Stomach (tissue), 9 donors: ENCODE results near the gene COL13A1. TPM values are rescaled to one million over a fixed set of nuclear protein-coding genes. Genes with fewer than 3 reads are reported as not detected.

Source experiments
- DNase-seq, 2 donors: peaks; one replicate each; pipeline versions ENCODE4 v3.0.0 to v3.0.0-alpha.2; 2013 to 2019
- H3K27ac ChIP-seq, 5 donors: fragments of 200-600 bp in 4 of 5; sonication (generic) in 4 of 5; one replicate each; pipeline ENCODE4 v1.5.1; 2013 to 2019; ENCODE audit warnings: mild to moderate bottlenecking in 1 of 5, moderate library complexity in 1 of 5
- H3K27me3 ChIP-seq, 3 donors: fragments of 200-600 bp; sonication (generic); one replicate each; pipeline ENCODE4 v1.5.1; 2017 to 2019; ENCODE audit warnings: mixed run types in 1 of 3
- H3K36me3 ChIP-seq, 4 donors: fragments of 200-600 bp; sonication (generic); 1 replicate in 3 of 4; 2 replicates in 1 of 4; pipeline ENCODE4 v1.5.1; 2016 to 2019
- H3K4me1 ChIP-seq, 4 donors: fragments of 200-600 bp; sonication (generic); one replicate each; pipeline ENCODE4 v1.5.1; 2016 to 2019
- H3K4me3 ChIP-seq, 4 donors: fragments of 200-600 bp; sonication (generic) in 3 of 4; one replicate each; pipeline ENCODE4 v1.5.1; 2016 to 2019; ENCODE audit warnings: mild to moderate bottlenecking in 1 of 4
- H3K9me3 ChIP-seq, 4 donors: fragments of 200-600 bp; sonication (generic); one replicate each; pipeline ENCODE4 v1.5.1; 2016 to 2019
- CTCF ChIP-seq, 7 experiments: fragments of 450-650 bp in 4 of 7; fragments of 200-600 bp in 3 of 7; sonication (generic) in 3 of 7; IDR thresholded peaks; one replicate each; pipeline ENCODE4 v1.5.1; 2016 to 2019; ENCODE audit warnings: antibody characterized with exemption in 7 of 7, control low read depth in 2 of 7, mild to moderate bottlenecking in 1 of 7
- EP300 ChIP-seq: sonication (generic); formaldehyde crosslinking; IDR thresholded peaks from one replicate; pipeline ENCODE4 v1.6.1; 2017; ENCODE audit warnings: antibody characterized with exemption
- POLR2A ChIP-seq, 4 donors: fragments of 450-650 bp; IDR thresholded peaks; one replicate each; pipeline ENCODE4 v1.6.1; 2016; ENCODE audit warnings: antibody characterized with exemption in 4 of 4, control low read depth in 2 of 4, mild to moderate bottlenecking in 1 of 4, moderate library complexity in 1 of 4
- POLR2AphosphoS5 ChIP-seq, 3 donors: sonication (generic); formaldehyde crosslinking; IDR thresholded peaks; one replicate each; pipeline ENCODE4 v1.6.1; 2016; ENCODE audit warnings: antibody characterized with exemption in 3 of 3
- WGBS, 5 donors: extraction: QIAGEN DNeasy Blood & Tissue Kit in 3 of 5; methylation state at CpG; one replicate each; pipeline versions ENCODE4 v1.1.5 to v1.1.7; 2013 to 2018; 5-methylcytosine and 5-hydroxymethylcytosine counted together
- intact Hi-C: fragments of 100-400 bp; cut with DNase I; formaldehyde crosslinking; loops from one replicate; pipeline ENCODE4 v1.15.1; 2023; ENCODE audit warnings: low total_unique reads
- polyA plus RNA-seq, 3 donors: library from polyadenylated mRNA; stranded (reverse); fragments of 200-250 nt; gene quantifications; one replicate each; pipeline ENCODE4 v1.2.3, GENCODE V29; 2013
- total RNA-seq, 5 donors: library from RNA; depleted of rRNA; stranded (reverse); fragments of >200 nt; gene quantifications; one replicate each; pipeline versions ENCODE4 v1.1.0 to v1.2.3, GENCODE V29; 2014 to 2016
- donor health status: healthy with polysubstance abuse.
- donor health status: Bipolar disorder and iron deficiency.
- donor health status: healthy.

The COL13A1 gene
- total and polyA plus RNA-seq, 8 donors, result 0.58 to 9.9 (median 6.9) TPM

GRCh38 chr10:69961881-69962745 lies 160.4 kb downstream of the COL13A1 start:
- Histone ChIP-seq H3K27me3 (peaks cover 0 to 6% (median 0%) of the 10 kb centered on the region in 3 donors), H3K9me3 (no peaks in the 10 kb centered on the region), H3K4me1 (peaks cover 0 to 7% (median 0%) of the 10 kb centered on the region in 4 donors), H3K36me3 (no peaks in the 10 kb centered on the region), H3K4me3 (no peak overlapping the region), H3K27ac (no peak overlapping the region)
- no peak for DNase-seq
- intact Hi-C loops, result no loop called here
- 79 to 86% (median 81%) methylated on average over 14 to 17 of the region's 17 CpGs for WGBS, 5 donors
- TF ChIP-seq EP300, result no peak
- TF ChIP-seq CTCF (IDR thresholded peaks at IDR 0.05), result no peak
- TF ChIP-seq POLR2AphosphoS5 (IDR thresholded peaks at IDR 0.05), result no peak
- TF ChIP-seq POLR2A (IDR thresholded peaks at IDR 0.05), result no peak

DNA sequence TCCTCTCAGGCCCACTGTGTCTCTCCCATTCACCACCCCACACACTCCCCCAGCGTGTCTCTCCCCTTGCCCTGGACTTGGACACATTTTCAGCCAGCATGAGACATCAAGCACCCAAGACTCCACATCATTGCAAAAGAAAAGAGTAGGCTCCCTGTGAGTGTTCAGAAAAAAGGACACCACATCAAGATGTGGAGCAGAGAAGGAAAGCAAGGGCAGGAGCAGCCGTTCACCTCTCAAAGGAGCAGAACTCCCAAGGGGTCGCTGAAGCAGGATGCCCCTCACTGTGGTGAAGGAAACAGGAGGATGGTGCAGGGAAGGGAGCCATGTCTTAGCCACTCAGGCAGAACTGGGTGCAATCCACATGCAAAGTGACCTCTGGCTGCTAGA lies 161.0 kb downstream of the COL13A1 start:
- Histone ChIP-seq H3K9me3 (no peaks in the 10 kb centered on the region), H3K27ac (no peak overlapping the region), H3K4me1 (peaks cover 0 to 7% (median 0%) of the 10 kb centered on the region in 4 donors), H3K4me3 (no peak overlapping the region), H3K36me3 (no peaks in the 10 kb centered on the region), H3K27me3 (peaks cover 0 to 6% (median 0%) of the 10 kb centered on the region in 3 donors)
- no peak for DNase-seq
- no peak for TF ChIP-seq CTCF (IDR thresholded peaks at IDR 0.05)
- TF ChIP-seq POLR2A (IDR thresholded peaks at IDR 0.05), result no peak
- no peak for TF ChIP-seq POLR2AphosphoS5 (IDR thresholded peaks at IDR 0.05)
- TF ChIP-seq EP300, result no peak
- intact Hi-C loops, result no loop called here
- WGBS, 5 donors, result 77 to 88% (median 78%) methylated on average over 3 of the region's 3 CpGs

DNA sequence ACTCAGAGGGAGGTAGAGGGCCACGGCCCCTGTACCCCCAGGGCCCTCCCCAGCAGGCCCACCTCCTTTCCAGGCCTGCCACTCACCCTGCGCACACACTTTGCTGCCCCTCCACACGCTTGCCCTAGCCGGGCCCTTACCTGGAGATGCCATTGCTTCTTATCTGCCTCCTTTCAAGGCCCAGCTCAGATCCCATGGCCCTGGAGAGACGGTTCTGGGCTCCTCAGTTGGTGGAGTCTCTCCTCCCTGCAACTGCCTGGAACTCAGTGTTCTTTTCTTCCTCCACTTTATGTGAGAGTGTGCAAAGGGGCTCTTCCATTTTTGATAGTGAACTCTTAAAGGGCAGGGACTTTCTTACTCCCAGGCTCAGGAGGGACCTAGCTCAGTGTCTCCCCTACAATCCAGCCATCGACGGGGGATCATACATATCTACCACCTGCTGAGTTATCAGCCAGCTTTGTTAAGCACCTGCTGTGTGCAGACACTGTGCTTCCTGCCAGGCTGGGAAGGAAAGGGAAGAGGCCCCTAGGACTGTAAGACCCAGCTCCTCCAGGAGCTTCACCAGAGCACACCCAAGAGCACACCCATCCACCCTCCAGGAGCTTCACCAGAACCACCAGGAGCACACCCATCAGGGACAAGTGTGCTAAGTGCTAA lies 161.6 kb downstream of the COL13A1 start:
- no peaks in the 10 kb centered on the region for H3K9me3 ChIP-seq
- DNase-seq, result peak in 1 of 2 donors; percentile 15
- no peak overlapping the region for H3K27ac ChIP-seq
- TF ChIP-seq CTCF (IDR thresholded peaks at IDR 0.05) (no peak), POLR2AphosphoS5 (IDR thresholded peaks at IDR 0.05) (no peak), EP300 (no peak), POLR2A (IDR thresholded peaks at IDR 0.05) (no peak)
- peaks cover 0 to 6% (median 0%) of the 10 kb centered on the region in 3 donors for H3K27me3 ChIP-seq
- H3K4me1 ChIP-seq, result peaks cover 0 to 7% (median 0%) of the 10 kb centered on the region in 4 donors
- no peak overlapping the region for H3K4me3 ChIP-seq
- intact Hi-C loops, result no loop called here
- WGBS, 5 donors, result 73 to 87% (median 81%) methylated on average over 6 to 7 of the region's 7 CpGs
- H3K36me3 ChIP-seq, result no peaks in the 10 kb centered on the region

DNA sequence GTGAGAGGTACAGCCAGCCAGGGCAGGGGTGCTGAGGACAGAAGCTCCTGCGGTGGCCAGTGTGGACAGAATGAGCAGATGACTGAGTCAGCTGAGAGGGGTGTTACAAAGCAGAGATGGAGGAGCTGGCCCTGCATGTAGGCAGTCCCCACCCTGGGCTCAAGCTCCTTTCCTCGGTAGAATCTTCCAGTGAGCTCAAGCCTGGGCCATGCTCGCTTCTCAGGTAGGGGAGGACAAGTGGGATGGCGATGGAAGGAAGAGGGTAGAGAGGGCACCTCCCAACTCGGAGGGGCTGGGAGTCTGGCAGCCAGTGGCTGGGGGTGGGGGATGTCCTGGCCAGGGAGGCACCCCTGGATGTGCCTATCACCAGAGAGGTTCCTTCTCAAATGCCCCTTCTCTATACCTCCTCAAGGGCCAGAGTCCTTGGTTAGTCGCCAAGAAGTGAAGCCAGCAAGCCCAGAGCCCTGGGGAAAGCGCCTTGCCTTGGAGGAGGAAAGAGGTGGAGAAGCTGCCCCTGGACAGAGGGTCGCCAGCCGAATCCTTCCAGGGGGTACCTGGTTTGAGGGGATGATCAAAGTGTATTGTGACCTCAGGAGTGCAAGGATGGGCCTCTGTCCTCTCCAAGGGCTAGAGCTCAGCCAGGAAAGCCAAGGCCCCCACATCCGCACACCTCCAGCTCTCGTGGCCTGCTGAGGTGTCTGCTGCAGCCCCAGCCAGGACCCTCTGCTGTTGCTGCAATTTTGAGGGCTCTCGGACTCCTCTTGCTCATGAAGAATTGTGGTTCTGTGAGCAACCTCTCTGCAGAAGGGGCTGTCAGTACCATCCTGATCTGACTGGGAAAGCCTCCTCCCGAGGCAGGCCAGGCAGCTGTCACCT lies 162.4 kb downstream of the COL13A1 start:
- TF ChIP-seq POLR2A (IDR thresholded peaks at IDR 0.05) (no peak), POLR2AphosphoS5 (IDR thresholded peaks at IDR 0.05) (no peak), EP300 (no peak), CTCF (IDR thresholded peaks at IDR 0.05) (no peak)
- Histone ChIP-seq H3K4me1 (peaks cover 0 to 7% (median 0%) of the 10 kb centered on the region in 4 donors), H3K27ac (no peak overlapping the region), H3K27me3 (peaks cover 0 to 6% (median 0%) of the 10 kb centered on the region in 3 donors), H3K4me3 (no peak overlapping the region), H3K36me3 (no peaks in the 10 kb centered on the region), H3K9me3 (no peaks in the 10 kb centered on the region)
- intact Hi-C loops, result no loop called here
- 81 to 90% (median 87%) methylated on average over 10 to 13 of the region's 13 CpGs for WGBS, 5 donors
- peak in 1 of 2 donors; percentile 16 for DNase-seq
